Islet precursor cell (in vitro differentiated cells): ENCODE measurements around the gene KLRB1.
"Not testable (repeated sequence)": the region's sequence is repeated elsewhere in the genome, so short reads cannot be mapped to it uniquely, and the experiment has no call there.

ENCODE experiments used
- DNase-seq: peaks from one replicate; pipeline ENCODE4 v3.0.0-alpha.2; 2018

Gene KLRB1

GRCh38 chr12:9619411-9620179 is 11.9 kb upstream of the KLRB1 start:
- DNase-seq, result no peak

- DNase-seq, result not testable (repeated sequence)
Measured at GRCh38 chr12:9618906-9619305, 11.2 kb upstream of the KLRB1 start.

GRCh38 chr12:9617124-9617523 is 9.4 kb upstream of the KLRB1 start:
- DNase-seq, result no peak

GRCh38 chr12:9615420-9616136 is 7.9 kb upstream of the KLRB1 start:
- DNase-seq, result no peak

- not testable (repeated sequence) for DNase-seq
Measured at GRCh38 chr12:9610606-9611005, 2.9 kb upstream of the KLRB1 start.

GRCh38 chr12:9606736-9607372 is 862 bp downstream of the KLRB1 start:
- no peak for DNase-seq

GRCh38 chr12:9606247-9606646 is 1.5 kb downstream of the KLRB1 start:
- no peak for DNase-seq

- no peak for DNase-seq
Measured at GRCh38 chr12:9605483-9605882, 2.2 kb downstream of the KLRB1 start.

- no peak for DNase-seq
Measured at GRCh38 chr12:9604287-9604686, 3.4 kb downstream of the KLRB1 start.

- DNase-seq, result not testable (repeated sequence)
Measured at GRCh38 chr12:9600426-9600825, 7.3 kb downstream of the KLRB1 start.

GRCh38 chr12:9598363-9598762 is 9.4 kb downstream of the KLRB1 start:
- no peak for DNase-seq

GRCh38 chr12:9597365-9597764 is 10.4 kb downstream of the KLRB1 start:
- no peak for DNase-seq

- no peak for DNase-seq
Measured at GRCh38 chr12:9590441-9590840, 17.3 kb downstream of the KLRB1 start.

GRCh38 chr12:9588749-9589148 is 19.0 kb downstream of the KLRB1 start:
- no peak for DNase-seq

- no peak for DNase-seq
Measured at GRCh38 chr12:9587987-9588600, 19.6 kb downstream of the KLRB1 start.

- not testable (repeated sequence) for DNase-seq
Measured at GRCh38 chr12:9577729-9578128, 30.0 kb downstream of the KLRB1 start.

GRCh38 chr12:9567151-9567550 is 40.6 kb downstream of the KLRB1 start:
- DNase-seq, result not testable (repeated sequence)

GRCh38 chr12:9566113-9566512 is 41.6 kb downstream of the KLRB1 start:
- DNase-seq, result not testable (repeated sequence)

- DNase-seq, result not testable (repeated sequence)
Measured at GRCh38 chr12:9564418-9564817, 43.3 kb downstream of the KLRB1 start.

GRCh38 chr12:9562841-9563453 is 44.8 kb downstream of the KLRB1 start:
- not testable (repeated sequence) for DNase-seq

GRCh38 chr12:9545489-9545888 is 62.2 kb downstream of the KLRB1 start:
- DNase-seq, result peak; percentile 80
